RWPE1 (cell line): ENCODE measurements around the gene TAF6L.

ENCODE experiments used
- CTCF ChIA-PET: fragments of 350-600 bp; sonication (Branson Sonifier 250); formaldehyde crosslinking; extraction: SDS; loops from one replicate; lab custom pipeline; 2021; lab: Yijun Ruan, JAX
- POLR2A ChIA-PET: fragments of 400-600 bp; formaldehyde crosslinking; extraction: SDS; loops from one replicate; lab custom pipeline; 2020; ENCODE audit warnings: antibody characterized with exemption; ENCODE audit not compliant: low non-redundant PET; lab: Yijun Ruan, JAX
- DNase-seq: peaks from one replicate; pipeline ENCODE4 v3.0.0; 2012; ENCODE audit warnings: low spot score
- H3K27ac ChIP-seq: fragments of 450-650 bp; 2 replicates; pipeline ENCODE4 v1.5.1; 2017
- CTCF ChIP-seq: fragments of 450-650 bp; conservative IDR thresholded peaks from 2 replicates; pipeline ENCODE4 v1.5.1; 2017; ENCODE audit warnings: low read depth, mild to moderate bottlenecking

TAF6L gene, protein sequence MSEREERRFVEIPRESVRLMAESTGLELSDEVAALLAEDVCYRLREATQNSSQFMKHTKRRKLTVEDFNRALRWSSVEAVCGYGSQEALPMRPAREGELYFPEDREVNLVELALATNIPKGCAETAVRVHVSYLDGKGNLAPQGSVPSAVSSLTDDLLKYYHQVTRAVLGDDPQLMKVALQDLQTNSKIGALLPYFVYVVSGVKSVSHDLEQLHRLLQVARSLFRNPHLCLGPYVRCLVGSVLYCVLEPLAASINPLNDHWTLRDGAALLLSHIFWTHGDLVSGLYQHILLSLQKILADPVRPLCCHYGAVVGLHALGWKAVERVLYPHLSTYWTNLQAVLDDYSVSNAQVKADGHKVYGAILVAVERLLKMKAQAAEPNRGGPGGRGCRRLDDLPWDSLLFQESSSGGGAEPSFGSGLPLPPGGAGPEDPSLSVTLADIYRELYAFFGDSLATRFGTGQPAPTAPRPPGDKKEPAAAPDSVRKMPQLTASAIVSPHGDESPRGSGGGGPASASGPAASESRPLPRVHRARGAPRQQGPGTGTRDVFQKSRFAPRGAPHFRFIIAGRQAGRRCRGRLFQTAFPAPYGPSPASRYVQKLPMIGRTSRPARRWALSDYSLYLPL

DNA sequence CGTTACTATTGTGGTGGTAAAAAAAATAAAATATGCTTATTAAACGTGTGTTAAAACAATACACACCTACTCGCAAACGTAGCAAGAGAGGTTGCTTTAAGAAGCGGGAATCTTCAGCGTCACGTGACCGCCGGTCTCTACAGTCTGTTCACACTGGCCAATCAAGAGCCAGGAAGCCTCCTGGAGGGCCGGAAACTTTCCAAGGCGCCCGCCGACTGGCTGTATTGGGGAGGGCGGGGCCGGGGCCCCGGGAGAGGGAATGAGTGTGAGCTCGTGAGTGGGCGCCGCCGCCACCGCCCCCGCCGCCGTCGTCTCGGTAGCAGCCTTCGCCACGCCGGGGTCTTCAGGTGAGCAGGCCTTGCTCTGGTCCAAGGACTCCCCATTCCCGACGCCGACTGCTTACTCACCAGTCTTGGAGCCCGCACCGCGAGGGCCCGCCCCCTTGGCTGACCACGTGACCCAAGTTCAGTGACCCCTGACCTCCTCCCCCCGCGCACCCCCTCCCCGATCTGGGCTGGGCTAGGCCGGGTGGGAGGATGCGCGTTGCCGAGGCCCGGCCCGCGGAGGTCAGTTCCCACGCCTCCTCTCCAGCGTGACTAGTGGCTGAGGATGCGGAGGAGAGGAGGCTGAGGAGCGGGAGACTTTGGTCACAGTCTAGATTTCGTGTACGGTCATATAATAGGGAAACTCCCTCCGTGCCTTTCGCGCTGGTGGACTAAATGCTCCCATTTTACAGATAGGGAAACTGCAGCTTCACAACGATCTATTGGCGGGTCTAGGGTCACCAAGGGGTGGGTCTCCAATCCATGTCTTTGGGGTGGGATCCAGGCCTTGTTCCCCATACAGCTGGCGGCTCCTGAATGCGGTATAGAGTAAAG, at the start of gene TAF6L:
Gene TAF6L (plus strand): TSS at position 253 of the 878 bp plus-strand sequence. CDS start 4,388 bp downstream, outside the sequence.
- peak within 1 kb of the TSS; percentile 97 for H3K27ac ChIP-seq
- TF ChIP-seq CTCF, result no peak
- ChIA-PET CTCF (interaction anchor here (0.6 to 2.4 kb wide), 5 partner anchors 10 to 932 kb away, joined by 3 to 13 read pairs (median 4); partner anchors contain the start of genes POLR2G and ZBTB3), POLR2A (interaction anchor here (0.7 to 1.3 kb wide), 4 partner anchors 9 to 70 kb away, joined by 4 to 6 read pairs (median 5); partner anchors contain the start of genes POLR2G and ZBTB3)
- DNase-seq, result peak; percentile 98

DNA sequence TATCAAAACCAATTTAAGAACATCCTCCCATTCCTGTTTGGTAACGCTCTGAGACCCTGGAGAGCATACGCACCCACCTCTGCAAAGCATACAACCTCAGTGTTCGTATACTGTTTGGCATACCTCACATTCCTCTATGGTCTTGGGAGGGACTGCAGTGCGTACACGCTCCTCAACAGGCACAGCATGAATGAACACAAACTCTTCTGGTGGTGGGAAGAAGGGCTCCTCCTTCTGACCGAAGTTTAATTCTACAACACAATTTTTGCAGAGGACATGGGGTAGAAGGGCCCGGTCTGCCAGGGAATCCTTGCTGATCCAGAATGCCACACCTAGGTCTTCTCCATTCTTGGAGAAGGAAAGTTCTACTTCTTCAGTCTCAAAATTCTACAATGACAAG, 49.2 kb upstream of the TAF6L start:
- ChIA-PET POLR2A (no interaction called here), CTCF (interaction anchor here (0.7 kb wide), 1 partner anchor 253 kb away, joined by 5 read pairs; no protein-coding TSS in a partner anchor)
- TF ChIP-seq CTCF, result no peak
- DNase-seq, result no peak
- no peak overlapping the region for H3K27ac ChIP-seq

DNA sequence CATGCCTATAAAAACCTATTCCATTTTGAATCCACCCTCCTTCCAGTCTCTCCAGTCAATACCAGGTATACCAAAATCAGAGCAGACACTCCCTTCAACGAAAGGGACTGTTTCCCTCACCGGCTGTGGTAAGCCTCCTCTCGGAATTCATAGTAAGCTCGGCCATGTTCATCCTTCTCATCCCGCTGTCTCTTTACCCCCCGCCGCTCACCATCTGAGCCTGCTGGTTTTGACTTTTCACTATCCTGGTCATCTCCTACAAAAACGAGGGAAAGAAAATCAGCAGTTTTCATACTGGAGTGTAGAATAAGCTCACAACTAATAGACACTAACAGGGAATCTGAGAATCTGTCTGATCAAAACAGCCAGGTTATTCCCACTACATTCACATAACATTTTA, 47.0 kb upstream of the TAF6L start:
- CTCF ChIA-PET, result interaction anchor here (0.6 kb wide), 1 partner anchor 62 kb away, joined by 3 read pairs; no protein-coding TSS in a partner anchor
- POLR2A ChIA-PET, result interaction anchor here (0.5 kb wide), 1 partner anchor 35 kb away, joined by 5 read pairs; no protein-coding TSS in a partner anchor
- TF ChIP-seq CTCF, result no peak
- no peak overlapping the region for H3K27ac ChIP-seq
- no peak for DNase-seq

- POLR2A ChIA-PET, result no interaction called here
- CTCF ChIA-PET, result interaction anchor here (0.7 to 0.9 kb wide), 2 partner anchors 11 to 21 kb away, joined by 3 read pairs; no protein-coding TSS in a partner anchor
- no peak for DNase-seq
- H3K27ac ChIP-seq, result peak overlapping the region; percentile 61
- no peak for TF ChIP-seq CTCF
Observed at GRCh38 chr11:62725646-62726045, 45.5 kb upstream of the TAF6L start.

- POLR2A ChIA-PET, result interaction anchor here (1.0 to 1.8 kb wide), 3 partner anchors 27 to 61 kb away, joined by 4 to 8 read pairs (median 4); partner anchors contain the start of genes C11orf98, CSKMT and ZBTB3
- no peak for DNase-seq
- peak overlapping the region; percentile 99 for H3K27ac ChIP-seq
- CTCF ChIA-PET, result interaction anchor here (0.6 to 0.9 kb wide), 2 partner anchors 11 to 135 kb away, joined by 3 to 4 read pairs; no protein-coding TSS in a partner anchor
- TF ChIP-seq CTCF, result no peak
Observed at GRCh38 chr11:62726156-62726914, 44.9 kb upstream of the TAF6L start.
